ENCODE results near the gene CTBP2.

Gene CTBP2

GRCh38 chr10:125121003-125121402 is 39.4 kb downstream of the CTBP2 start:
- no peak overlapping the region for H3K4me3 ChIP-seq (ENCODE audit: low read depth, low read length)
- DNase-seq (ENCODE audit: low read depth, low spot score) = no peak
- in situ Hi-C loops (cut with HindIII; ENCODE audit: low sequenced_read_pairs) = no loop called here
- no peak for TF ChIP-seq CTCF (IDR thresholded peaks at IDR 0.05; ENCODE audit: low read depth, low read length)

DNA sequence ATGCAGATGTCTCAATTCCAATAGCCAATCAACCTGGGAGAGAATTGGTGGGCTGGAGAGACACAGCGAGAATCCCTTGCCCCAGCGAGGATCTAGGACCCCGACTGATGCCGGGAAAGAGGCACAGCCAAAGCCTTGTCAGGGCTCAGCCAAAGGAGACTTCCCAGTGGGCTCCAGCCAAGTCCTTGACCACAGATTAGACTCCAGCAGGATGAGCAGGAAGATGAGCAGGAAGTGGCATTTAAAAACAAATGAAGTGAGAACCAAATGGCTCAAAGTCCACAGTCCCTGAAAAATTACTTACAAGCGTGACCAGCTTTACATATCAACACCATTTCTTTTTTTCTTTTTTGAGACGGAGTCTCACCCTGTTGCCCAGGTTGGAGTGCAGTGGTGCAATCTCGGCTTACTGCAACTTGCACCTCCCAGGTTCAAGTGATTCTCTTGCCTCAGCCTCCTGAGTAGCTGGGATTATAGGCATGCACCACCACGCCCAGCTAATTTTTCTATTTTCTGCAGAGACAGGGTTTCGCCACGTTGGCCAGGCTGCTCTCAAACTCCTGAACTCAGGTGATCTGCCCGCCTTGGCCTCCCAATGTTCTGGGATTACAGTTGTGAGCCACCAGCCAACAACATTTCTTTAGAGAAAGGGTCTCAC is 40.2 kb downstream of the CTBP2 start:
- peak; percentile 53 for DNase-seq (ENCODE audit: low read depth, low spot score)
- no peak overlapping the region for H3K4me3 ChIP-seq (ENCODE audit: low read depth, low read length)
- no peak for TF ChIP-seq CTCF (IDR thresholded peaks at IDR 0.05; ENCODE audit: low read depth, low read length)
- in situ Hi-C loops (cut with HindIII; ENCODE audit: low sequenced_read_pairs) = no loop called here

DNA sequence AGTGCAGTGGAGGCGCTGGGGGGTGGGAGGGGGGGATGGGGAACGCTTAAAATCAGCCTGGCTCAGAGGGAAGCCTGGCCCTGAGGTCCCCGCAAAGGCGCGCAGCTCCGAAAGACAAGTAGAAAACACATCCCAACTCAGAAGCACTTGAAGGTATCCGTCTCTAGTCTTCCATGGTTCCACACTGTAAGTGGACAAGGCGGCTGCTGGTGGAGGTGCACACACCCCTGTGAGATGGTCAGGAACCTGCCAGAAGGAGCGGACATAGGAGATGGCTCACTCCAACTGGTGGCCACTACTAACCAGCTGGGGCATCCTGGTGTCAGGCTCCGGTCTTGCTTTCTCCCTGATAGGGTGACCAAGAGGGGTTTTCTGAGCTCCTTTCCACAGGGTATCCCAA is 41.7 kb downstream of the CTBP2 start:
- no peak for DNase-seq (ENCODE audit: low read depth, low spot score)
- no peak for TF ChIP-seq CTCF (IDR thresholded peaks at IDR 0.05; ENCODE audit: low read depth, low read length)
- in situ Hi-C loops (cut with HindIII; ENCODE audit: low sequenced_read_pairs) = no loop called here
- H3K4me3 ChIP-seq (ENCODE audit: low read depth, low read length) = no peak overlapping the region

DNA sequence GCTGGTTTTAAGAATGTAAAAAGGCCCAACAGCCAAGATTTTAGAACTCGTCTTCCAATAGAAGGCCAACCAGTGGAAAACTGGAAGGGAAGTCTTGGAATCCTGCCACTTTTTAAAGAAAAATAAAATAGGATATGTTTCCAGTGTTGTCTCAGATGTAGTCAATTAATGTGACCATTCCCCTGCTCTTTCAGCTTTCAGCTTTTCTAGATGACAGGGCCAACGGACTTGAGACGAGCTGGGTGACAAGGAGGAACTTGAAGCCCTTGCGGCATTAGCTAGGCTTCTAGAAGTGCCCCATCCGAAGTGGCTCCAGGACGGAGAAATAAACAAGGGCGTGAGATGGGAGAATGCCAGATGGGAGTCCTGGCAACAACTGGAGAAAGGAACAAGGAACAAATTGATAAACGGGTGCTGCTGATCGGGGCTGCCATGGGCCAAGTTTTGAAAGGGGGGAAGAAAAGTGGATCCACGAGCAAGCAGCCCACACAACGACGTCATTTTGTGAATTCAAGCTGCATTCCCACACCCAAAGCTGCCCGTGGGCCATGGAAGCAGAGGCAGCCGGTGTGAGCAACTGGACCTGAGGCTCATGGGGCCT is 42.3 kb downstream of the CTBP2 start:
- in situ Hi-C loops (cut with HindIII; ENCODE audit: low sequenced_read_pairs) = no loop called here
- DNase-seq (ENCODE audit: low read depth, low spot score) = peak; percentile 38
- TF ChIP-seq CTCF (IDR thresholded peaks at IDR 0.05; ENCODE audit: low read depth, low read length) = no peak
- no peak overlapping the region for H3K4me3 ChIP-seq (ENCODE audit: low read depth, low read length)

- no peak for DNase-seq (ENCODE audit: low read depth, low spot score)
- H3K4me3 ChIP-seq (ENCODE audit: low read depth, low read length) = no peak overlapping the region
- no peak for TF ChIP-seq CTCF (IDR thresholded peaks at IDR 0.05; ENCODE audit: low read depth, low read length)
- in situ Hi-C loops (cut with HindIII; ENCODE audit: low sequenced_read_pairs) = no loop called here
Measured at GRCh38 chr10:125116652-125117310, 43.6 kb downstream of the CTBP2 start.

DNA sequence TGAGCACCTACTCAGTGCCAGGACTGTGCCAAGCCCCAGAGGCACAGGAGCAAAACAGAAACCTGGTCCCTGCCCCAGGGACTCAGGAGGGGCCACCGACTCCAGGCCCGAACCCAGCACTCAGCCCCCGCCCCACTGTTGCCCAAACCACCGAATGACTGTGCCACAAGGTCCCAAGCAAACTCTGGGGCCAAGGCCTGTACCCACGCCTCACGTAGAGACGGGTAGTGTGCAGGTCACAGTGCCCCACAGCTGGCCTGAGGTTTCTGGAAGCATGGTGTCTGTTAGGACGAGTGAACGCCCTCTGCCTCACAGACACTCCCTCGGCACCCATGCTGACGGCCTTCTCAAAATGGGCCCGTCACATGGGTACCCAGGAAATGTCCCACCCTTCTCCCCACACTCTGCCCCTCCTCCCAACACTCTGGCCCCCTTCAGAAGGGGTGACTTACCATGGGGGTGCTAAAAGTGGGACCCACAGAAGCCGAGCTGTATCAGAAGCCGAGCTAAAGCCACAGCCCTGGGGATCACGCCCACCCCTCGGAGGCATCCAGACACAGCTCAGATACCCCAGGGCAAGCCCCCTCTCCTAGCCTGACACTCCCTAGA is 44.2 kb downstream of the CTBP2 start:
- in situ Hi-C loops (cut with HindIII; ENCODE audit: low sequenced_read_pairs) = no loop called here
- no peak overlapping the region for H3K4me3 ChIP-seq (ENCODE audit: low read depth, low read length)
- no peak for TF ChIP-seq CTCF (IDR thresholded peaks at IDR 0.05; ENCODE audit: low read depth, low read length)
- DNase-seq (ENCODE audit: low read depth, low spot score) = no peak
